Uterus (tissue), 4 donors: ENCODE data around the gene CISD2. TPM values are rescaled to one million over a fixed set of nuclear protein-coding genes. Genes with fewer than 3 reads are reported as not detected.

Experiments used
- DNase-seq, 2 donors: peaks; one replicate each; pipeline ENCODE4 v3.0.0-alpha.2; 2019 to 2020
- H3K27ac ChIP-seq, 2 donors: fragments of 200-600 bp; sonication (generic); 1 replicate in 1 of 2; 2 replicates in 1 of 2; pipeline ENCODE4 v1.5.1; 2016 to 2018
- H3K27me3 ChIP-seq, 2 donors: fragments of 200-600 bp; sonication (generic); one replicate each; pipeline ENCODE4 v1.5.1; 2018 to 2019; ENCODE audit warnings: control low read depth in 1 of 2
- H3K36me3 ChIP-seq, 2 donors: fragments of 200-600 bp; sonication (generic); one replicate each; pipeline ENCODE4 v1.5.1; 2019; ENCODE audit warnings: control low read depth in 1 of 2
- H3K4me1 ChIP-seq, 2 donors: fragments of 200-600 bp; sonication (generic); one replicate each; pipeline ENCODE4 v1.5.1; 2018 to 2019; ENCODE audit warnings: control low read depth in 1 of 2
- H3K4me3 ChIP-seq, 2 donors: fragments of 200-600 bp; sonication (generic); 1 replicate in 1 of 2; 2 replicates in 1 of 2; pipeline ENCODE4 v1.5.1; 2018 to 2019; ENCODE audit warnings: mild to moderate bottlenecking in 1 of 2
- H3K9me3 ChIP-seq, 2 donors: fragments of 200-600 bp; sonication (generic); one replicate each; pipeline ENCODE4 v1.5.1; 2019; ENCODE audit warnings: control low read depth in 1 of 2
- CTCF ChIP-seq, 4 experiments: fragments of 200-600 bp in 2 of 4; fragments of 450-650 bp in 2 of 4; sonication (generic) in 2 of 4; IDR thresholded peaks; one replicate each; pipeline ENCODE4 v1.5.1; 2016 to 2019; ENCODE audit warnings: antibody characterized with exemption in 4 of 4, mild to moderate bottlenecking in 2 of 4, moderate library complexity in 1 of 4
- POLR2A ChIP-seq, 2 donors: fragments of 450-650 bp; IDR thresholded peaks; one replicate each; pipeline ENCODE4 v1.6.1; 2016; ENCODE audit warnings: antibody characterized with exemption in 2 of 2, mild to moderate bottlenecking in 1 of 2, moderate library complexity in 1 of 2
- intact Hi-C: fragments of 100-400 bp; cut with DNase I; formaldehyde crosslinking; loops from one replicate; pipeline ENCODE4 v1.15.1; 2023; ENCODE audit warnings: low total_unique reads
- total RNA-seq, 4 donors: library from RNA; depleted of rRNA in 3 of 4; stranded (reverse); fragments of >200 nt in 3 of 4; gene quantifications; one replicate each; pipeline versions ENCODE4 v1.1.0 to v1.2.4, GENCODE V29; 2014 to 2023
- donor health status: DM: yes; HTN: yes; CAD: no.

CISD2 gene
- total RNA-seq, 4 donors from 2014 or later = 3.8 to 30.0 (median 19.4) TPM

- H3K4me1 ChIP-seq = no peaks in the 10 kb centered on the region
- no peak for TF ChIP-seq POLR2A (IDR thresholded peaks at IDR 0.05)
- TF ChIP-seq CTCF (IDR thresholded peaks at IDR 0.05) = no peak
- intact Hi-C loops = no loop called here
- H3K9me3 ChIP-seq = no peaks in the 10 kb centered on the region
- no peak for DNase-seq
- H3K36me3 ChIP-seq = no peaks in the 10 kb centered on the region
- H3K27ac ChIP-seq = no peak overlapping the region
- no peaks in the 10 kb centered on the region for H3K27me3 ChIP-seq
- no peak overlapping the region for H3K4me3 ChIP-seq
These were observed 32.2 kb upstream of the CISD2 start for GRCh38 chr4:102836596-102836995.

GRCh38 chr4:102842367-102842766 lies 26.4 kb upstream of the CISD2 start:
- TF ChIP-seq POLR2A (IDR thresholded peaks at IDR 0.05) = no peak
- no peak for TF ChIP-seq CTCF (IDR thresholded peaks at IDR 0.05)
- Histone ChIP-seq H3K4me1 (no peaks in the 10 kb centered on the region), H3K4me3 (no peak overlapping the region), H3K36me3 (no peaks in the 10 kb centered on the region), H3K9me3 (no peaks in the 10 kb centered on the region), H3K27ac (no peak overlapping the region), H3K27me3 (no peaks in the 10 kb centered on the region)
- no peak for DNase-seq
- intact Hi-C loops = no loop called here

- no peak for DNase-seq
- TF ChIP-seq POLR2A (IDR thresholded peaks at IDR 0.05) (no peak), CTCF (IDR thresholded peaks at IDR 0.05) (no peak)
- Histone ChIP-seq H3K9me3 (no peaks in the 10 kb centered on the region), H3K36me3 (no peaks in the 10 kb centered on the region), H3K4me3 (no peak overlapping the region), H3K4me1 (no peaks in the 10 kb centered on the region), H3K27ac (no peak overlapping the region), H3K27me3 (no peaks in the 10 kb centered on the region)
- intact Hi-C loops = no loop called here
These were observed 25.5 kb upstream of the CISD2 start for GRCh38 chr4:102843273-102843672.

- intact Hi-C loops = no loop called here
- DNase-seq = no peak
- Histone ChIP-seq H3K9me3 (no peaks in the 10 kb centered on the region), H3K4me3 (no peak overlapping the region), H3K36me3 (no peaks in the 10 kb centered on the region), H3K27me3 (no peaks in the 10 kb centered on the region), H3K27ac (no peak overlapping the region), H3K4me1 (no peaks in the 10 kb centered on the region)
- TF ChIP-seq CTCF (IDR thresholded peaks at IDR 0.05) (no peak), POLR2A (IDR thresholded peaks at IDR 0.05) (no peak)
These were observed 24.9 kb upstream of the CISD2 start for GRCh38 chr4:102843938-102844337.

- TF ChIP-seq POLR2A (IDR thresholded peaks at IDR 0.05) = no peak
- no peak for TF ChIP-seq CTCF (IDR thresholded peaks at IDR 0.05)
- DNase-seq = no peak
- no peaks in the 10 kb centered on the region for H3K36me3 ChIP-seq
- no peaks in the 10 kb centered on the region for H3K27me3 ChIP-seq
- no peaks in the 10 kb centered on the region for H3K9me3 ChIP-seq
- no peak overlapping the region for H3K27ac ChIP-seq
- intact Hi-C loops = no loop called here
- H3K4me3 ChIP-seq = no peak overlapping the region
- H3K4me1 ChIP-seq = no peaks in the 10 kb centered on the region
These were observed 21.1 kb upstream of the CISD2 start for GRCh38 chr4:102847687-102848086.
